AG09309 (cell line): ENCODE measurements around the gene EREG.

Experiments
- DNase-seq: peaks from one replicate; pipeline ENCODE4 v3.0.0-alpha.2; 2010; ENCODE audit warnings: low read depth
- H3K4me3 ChIP-seq: 2 replicates; pipeline ENCODE4 v1.5.1; 2011; ENCODE audit warnings: mild to moderate bottlenecking, low read depth, low read length, moderate library complexity; ENCODE audit not compliant: control insufficient read depth
- TF ChIP-seq, protein P1 (sequence below): IDR thresholded peaks from 2 replicates; pipeline ENCODE4 v1.5.1; 2011; ENCODE audit warnings: mild to moderate bottlenecking, low read depth, low read length, inconsistent platforms; ENCODE audit not compliant: insufficient read depth, control insufficient read depth; ENCODE audit errors: missing control alignments

Gene EREG

DNA sequence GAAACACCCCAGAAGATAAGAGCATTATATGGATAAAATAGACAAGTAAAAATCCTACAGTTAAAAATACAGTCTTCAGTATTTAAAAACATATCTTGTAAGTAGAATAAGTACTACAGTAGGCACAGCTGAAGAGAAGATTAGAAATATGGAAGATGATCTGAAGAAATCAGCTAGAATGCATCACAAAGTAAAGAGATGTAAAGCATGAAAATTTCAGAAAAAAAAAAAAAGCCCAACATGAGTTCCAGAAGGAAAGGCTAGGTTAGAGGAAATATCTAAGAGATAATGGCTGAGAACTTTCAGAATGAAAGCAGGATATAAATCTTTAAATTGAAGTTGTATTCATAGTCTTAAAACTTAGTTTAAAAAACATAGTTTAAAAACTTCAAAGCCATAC is 35.6 kb upstream of the EREG start:
- TF ChIP-seq, protein P1, sequence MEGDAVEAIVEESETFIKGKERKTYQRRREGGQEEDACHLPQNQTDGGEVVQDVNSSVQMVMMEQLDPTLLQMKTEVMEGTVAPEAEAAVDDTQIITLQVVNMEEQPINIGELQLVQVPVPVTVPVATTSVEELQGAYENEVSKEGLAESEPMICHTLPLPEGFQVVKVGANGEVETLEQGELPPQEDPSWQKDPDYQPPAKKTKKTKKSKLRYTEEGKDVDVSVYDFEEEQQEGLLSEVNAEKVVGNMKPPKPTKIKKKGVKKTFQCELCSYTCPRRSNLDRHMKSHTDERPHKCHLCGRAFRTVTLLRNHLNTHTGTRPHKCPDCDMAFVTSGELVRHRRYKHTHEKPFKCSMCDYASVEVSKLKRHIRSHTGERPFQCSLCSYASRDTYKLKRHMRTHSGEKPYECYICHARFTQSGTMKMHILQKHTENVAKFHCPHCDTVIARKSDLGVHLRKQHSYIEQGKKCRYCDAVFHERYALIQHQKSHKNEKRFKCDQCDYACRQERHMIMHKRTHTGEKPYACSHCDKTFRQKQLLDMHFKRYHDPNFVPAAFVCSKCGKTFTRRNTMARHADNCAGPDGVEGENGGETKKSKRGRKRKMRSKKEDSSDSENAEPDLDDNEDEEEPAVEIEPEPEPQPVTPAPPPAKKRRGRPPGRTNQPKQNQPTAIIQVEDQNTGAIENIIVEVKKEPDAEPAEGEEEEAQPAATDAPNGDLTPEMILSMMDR = no peak
- H3K4me3 ChIP-seq = no peak overlapping the region
- no peak for DNase-seq

DNA sequence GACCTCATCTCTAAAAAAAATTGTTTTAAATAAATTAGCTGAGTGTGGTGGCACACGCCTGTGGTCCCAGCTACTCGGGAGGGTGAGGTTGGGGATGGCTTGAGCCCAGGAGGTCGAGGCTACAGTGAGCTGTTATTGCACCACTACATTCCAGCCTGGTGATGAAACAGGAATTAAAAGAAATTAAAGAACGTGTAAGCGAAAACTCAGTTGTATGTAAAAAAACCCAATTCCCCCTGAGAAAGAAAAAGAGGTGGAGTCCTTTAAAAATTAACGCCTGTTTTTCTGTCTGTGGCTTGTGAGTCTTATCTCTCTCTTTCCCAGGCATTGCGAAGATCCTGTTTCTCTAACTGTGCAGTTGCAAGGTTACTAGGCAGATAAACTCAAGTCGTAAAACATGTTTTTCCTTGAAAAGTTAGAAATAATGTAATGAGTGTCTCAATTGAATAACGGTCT is 34.6 kb upstream of the EREG start:
- DNase-seq = no peak
- TF ChIP-seq, protein P1 = no peak
- no peak overlapping the region for H3K4me3 ChIP-seq

GRCh38 chr4:74331252-74331651 is 33.7 kb upstream of the EREG start:
- no peak overlapping the region for H3K4me3 ChIP-seq
- DNase-seq = no peak
- TF ChIP-seq, protein P1 = no peak

- TF ChIP-seq, protein P1 = no peak
- no peak overlapping the region for H3K4me3 ChIP-seq
- DNase-seq = no peak
These were observed 33.0 kb upstream of the EREG start for GRCh38 chr4:74331944-74332343.

DNA sequence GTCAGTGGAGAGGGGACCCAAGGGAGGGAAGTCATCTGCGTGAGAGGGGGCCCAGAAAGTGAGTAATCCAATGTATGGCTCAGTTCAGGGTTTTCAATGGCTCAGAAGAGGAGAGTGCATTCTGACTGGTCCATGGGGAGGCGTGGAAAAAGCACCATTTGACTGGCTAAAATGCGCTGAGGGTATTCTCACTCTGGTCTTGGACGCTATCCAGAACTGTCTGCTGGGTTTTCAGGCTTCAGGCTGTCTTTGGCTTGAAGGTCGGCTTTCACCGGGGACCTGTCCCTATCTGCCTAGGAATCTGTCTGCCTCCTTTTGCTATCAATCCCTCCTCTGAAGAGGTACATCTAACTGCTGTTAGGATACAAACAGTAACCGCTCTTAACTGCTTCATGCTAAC is 30.3 kb upstream of the EREG start:
- TF ChIP-seq, protein P1 = no peak
- no peak for DNase-seq
- no peak overlapping the region for H3K4me3 ChIP-seq

GRCh38 chr4:74335341-74336021 is 29.5 kb upstream of the EREG start:
- no peak for DNase-seq
- H3K4me3 ChIP-seq = no peak overlapping the region
- TF ChIP-seq, protein P1 = no peak

GRCh38 chr4:74338792-74339333 is 26.1 kb upstream of the EREG start:
- no peak overlapping the region for H3K4me3 ChIP-seq
- no peak for DNase-seq
- TF ChIP-seq, protein P1 = no peak
